Liver (tissue), 9 donors: ENCODE data around the gene TAF3. TPM values are rescaled to one million over a fixed set of nuclear protein-coding genes. Genes with fewer than 3 reads are reported as not detected.

ENCODE experiments used
- DNase-seq: peaks from one replicate; pipeline ENCODE4 v3.0.0-alpha.2; 2017; ENCODE audit warnings: low spot score
- H3K27ac ChIP-seq, 2 donors: one replicate each; pipeline ENCODE4 v1.7.0; 2013; ENCODE audit warnings: inconsistent platforms in 2 of 2, low read length in 2 of 2, control low read depth in 1 of 2, low read depth in 1 of 2, mild to moderate bottlenecking in 1 of 2
- H3K27me3 ChIP-seq, 4 donors: one replicate each; pipeline versions ENCODE4 v1.6.1 to v1.7.0; 2013; ENCODE audit warnings: low read length in 3 of 4, inconsistent platforms in 1 of 4, mild to moderate bottlenecking in 1 of 4, moderate library complexity in 1 of 4; ENCODE audit not compliant: control insufficient read depth in 4 of 4, insufficient read depth in 4 of 4
- H3K36me3 ChIP-seq, 4 donors: one replicate each; pipeline versions ENCODE4 v1.6.1 to v1.7.0; 2013; ENCODE audit warnings: low read length in 3 of 4, mild to moderate bottlenecking in 3 of 4, low read depth in 1 of 4, moderate library complexity in 1 of 4; ENCODE audit not compliant: control insufficient read depth in 4 of 4, insufficient read depth in 3 of 4
- H3K4me1 ChIP-seq, 4 donors: one replicate each; pipeline versions ENCODE4 v1.6.1 to v1.7.0; 2013; ENCODE audit warnings: low read length in 3 of 4, mild to moderate bottlenecking in 3 of 4, moderate library complexity in 1 of 4; ENCODE audit not compliant: control insufficient read depth in 4 of 4, insufficient read depth in 4 of 4
- H3K4me3 ChIP-seq, 3 donors: one replicate each; pipeline versions ENCODE4 v1.6.1 to v1.7.0; 2013; ENCODE audit warnings: low read length in 3 of 3, control low read depth in 1 of 3, low read depth in 1 of 3, mild to moderate bottlenecking in 1 of 3
- H3K9ac ChIP-seq, 2 donors: one replicate each; pipeline ENCODE4 v1.7.0; 2013; ENCODE audit warnings: low read length in 2 of 2, mild to moderate bottlenecking in 2 of 2, moderate library complexity in 2 of 2, control low read depth in 1 of 2, low read depth in 1 of 2
- H3K9me3 ChIP-seq, 4 donors: one replicate each; pipeline versions ENCODE4 v1.6.1 to v1.7.0; 2013; ENCODE audit warnings: low read length in 3 of 4; ENCODE audit not compliant: control insufficient read depth in 4 of 4
- ATF3 ChIP-seq: IDR thresholded peaks from 2 replicates; pipeline ENCODE4 v1.6.1; 2016; ENCODE audit warnings: antibody characterized with exemption
- CTCF ChIP-seq: fragments of 150-350 bp; IDR thresholded peaks from 2 replicates; pipeline ENCODE4 v1.5.1; 2017; ENCODE audit warnings: improper control_type of control experiment, low read depth, low read length; ENCODE audit not compliant: missing input control
- EGR1 ChIP-seq, 2 donors: IDR thresholded peaks; 2 replicates each; pipeline ENCODE4 v1.6.1; 2016 to 2018; ENCODE audit warnings: antibody characterized with exemption in 2 of 2, low read depth in 2 of 2
- FOXA1 ChIP-seq: IDR thresholded peaks from 2 replicates; pipeline ENCODE4 v1.6.1; 2016; ENCODE audit warnings: antibody characterized with exemption
- FOXA2 ChIP-seq: IDR thresholded peaks from 2 replicates; pipeline ENCODE4 v1.6.1; 2016; ENCODE audit warnings: antibody characterized with exemption
- GABPA ChIP-seq, 2 donors: IDR thresholded peaks in 1 of 2; conservative IDR thresholded peaks in 1 of 2; 2 replicates each; pipeline ENCODE4 v1.6.1; 2016; ENCODE audit warnings: antibody characterized with exemption in 2 of 2, mild to moderate bottlenecking in 1 of 2, moderate library complexity in 1 of 2
- HNF4A ChIP-seq, 2 donors: conservative IDR thresholded peaks; 2 replicates each; pipeline ENCODE4 v1.6.1; 2016; ENCODE audit warnings: antibody characterized with exemption in 2 of 2, mild to moderate bottlenecking in 2 of 2
- HNF4G ChIP-seq: IDR thresholded peaks from 2 replicates; pipeline ENCODE4 v1.6.1; 2016; ENCODE audit warnings: antibody characterized with exemption
- JUND ChIP-seq, 2 donors: IDR thresholded peaks; 2 replicates each; pipeline ENCODE4 v1.6.1; 2016; ENCODE audit warnings: antibody characterized with exemption in 2 of 2
- MAX ChIP-seq: IDR thresholded peaks from 2 replicates; pipeline ENCODE4 v1.6.1; 2016; ENCODE audit warnings: antibody characterized with exemption
- RAD21 ChIP-seq, 2 donors: IDR thresholded peaks; 2 replicates each; pipeline ENCODE4 v1.6.1; 2016; ENCODE audit warnings: antibody characterized with exemption in 2 of 2, mild to moderate bottlenecking in 2 of 2
- REST ChIP-seq: IDR thresholded peaks from 2 replicates; pipeline ENCODE4 v1.6.1; 2016; ENCODE audit warnings: antibody characterized with exemption, mild to moderate bottlenecking
- RXRA ChIP-seq, 2 donors: IDR thresholded peaks; 2 replicates each; pipeline ENCODE4 v1.6.1; 2017 to 2018; ENCODE audit warnings: antibody characterized with exemption in 2 of 2, mild to moderate bottlenecking in 1 of 2
- SP1 ChIP-seq: IDR thresholded peaks from 2 replicates; pipeline ENCODE4 v1.6.1; 2018; ENCODE audit warnings: antibody characterized with exemption, mild to moderate bottlenecking
- TAF1 ChIP-seq: conservative IDR thresholded peaks from 2 replicates; pipeline ENCODE4 v1.6.1; 2016; ENCODE audit warnings: antibody characterized with exemption, mild to moderate bottlenecking
- YY1 ChIP-seq: IDR thresholded peaks from 2 replicates; pipeline ENCODE4 v1.6.1; 2016; ENCODE audit warnings: antibody characterized with exemption, mild to moderate bottlenecking
- ZBTB33 ChIP-seq: IDR thresholded peaks from 2 replicates; pipeline ENCODE4 v1.6.1; 2016; ENCODE audit warnings: antibody characterized with exemption
- WGBS: extraction: QIAGEN DNeasy Blood & Tissue Kit; methylation state at CpG from one replicate; pipeline ENCODE4 v1.1.7; 2013; 5-methylcytosine and 5-hydroxymethylcytosine counted together
- polyA plus RNA-seq, 2 donors: library from polyadenylated mRNA; stranded (reverse) in 1 of 2; unstranded in 1 of 2; fragments of 200-250 nt in 1 of 2; fragments of >200 nt in 1 of 2; fragmentation: Nextera tagmentation in 1 of 2; extraction: Ambion mirVana in 1 of 2; gene quantifications; one replicate each; pipeline versions ENCODE4 v1.2.1 to v1.2.3, GENCODE V29; 2013 to 2015
- total RNA-seq, 2 donors: library from RNA; depleted of rRNA; stranded (reverse); fragments of >200 nt; gene quantifications; one replicate each; pipeline ENCODE4 v1.2.3, GENCODE V29; 2014
- donor health status: healthy.
- donor health status: healthy.
- donor health status: healthy.
- donor health status: healthy.
- donor health status: healthy.

TAF3 gene
- total and polyA plus RNA-seq, 4 donors, result 1.5 to 3.6 (median 1.9) TPM

GRCh38 chr10:7872041-7872442 lies 53.7 kb downstream of the TAF3 start:
- no peaks in the 10 kb centered on the region for H3K9me3 ChIP-seq
- WGBS, result 6% methylated on average over 5 of the region's 5 CpGs
- peak overlapping the region; percentile 36 for H3K9ac ChIP-seq
- DNase-seq, result no peak
- TF ChIP-seq TAF1 (no peak), RAD21 (IDR thresholded peaks at IDR 0.05) (peak; percentile 86 to 91), YY1 (no peak), CTCF (peak; percentile 72), HNF4A (conservative IDR thresholded peaks at IDR 0.05) (no peak)
- no peaks in the 10 kb centered on the region for H3K36me3 ChIP-seq
- no peaks in the 10 kb centered on the region for H3K27me3 ChIP-seq
- peak overlapping the region in 2 of 3 donors; percentile 5 to 49 for H3K4me3 ChIP-seq
- peaks cover 0 to 5% (median 3%) of the 10 kb centered on the region in 4 donors for H3K4me1 ChIP-seq
- H3K27ac ChIP-seq, result no peak overlapping the region

- Histone ChIP-seq H3K4me1 (peaks cover 0 to 5% (median 3%) of the 10 kb centered on the region in 4 donors), H3K4me3 (no peak overlapping the region), H3K27me3 (no peaks in the 10 kb centered on the region), H3K36me3 (no peaks in the 10 kb centered on the region), H3K9me3 (no peaks in the 10 kb centered on the region), H3K9ac (no peak overlapping the region), H3K27ac (no peak overlapping the region)
- no peak for TF ChIP-seq HNF4G
- no peak for TF ChIP-seq CTCF
- TF ChIP-seq MAX, result no peak
- TF ChIP-seq YY1, result no peak
- no peak for TF ChIP-seq HNF4A (conservative IDR thresholded peaks at IDR 0.05)
- no peak for TF ChIP-seq GABPA (IDR thresholded peaks at IDR 0.05 in 1 of 2, conservative IDR thresholded peaks at IDR 0.05 in 1 of 2)
- no peak for TF ChIP-seq RAD21 (IDR thresholded peaks at IDR 0.05)
- TF ChIP-seq FOXA1, result no peak
- no peak for TF ChIP-seq REST
- TF ChIP-seq ZBTB33, result no peak
- TF ChIP-seq JUND (IDR thresholded peaks at IDR 0.05), result no peak
- TF ChIP-seq RXRA (IDR thresholded peaks at IDR 0.05), result no peak
- no peak for TF ChIP-seq SP1
- no peak for TF ChIP-seq FOXA2
- no peak for TF ChIP-seq ATF3
- no peak for TF ChIP-seq EGR1 (IDR thresholded peaks at IDR 0.05; ENCODE audit: low read depth in 2 of 2)
- no peak for DNase-seq
- 74% methylated on average over 2 of the region's 2 CpGs for WGBS
Observed at GRCh38 chr10:7874864-7875263, 56.6 kb downstream of the TAF3 start.
